Activated CD4-positive, alpha-beta memory T cell treated with anti-CD3 and anti-CD28 coated beads for 36 hours (primary cell): ENCODE data around the gene EMC8. TPM values are rescaled to one million over a fixed set of nuclear protein-coding genes. Genes with fewer than 3 reads are reported as not detected.

ENCODE experiments used
- CTCF ChIA-PET: fragments of 350-600 bp; sonication (Branson Sonifier 250); formaldehyde crosslinking; loops from one replicate; lab custom pipeline; 2021; ENCODE audit warnings: antibody characterized with exemption, inconsistent platforms; lab: Charles Lee
- POLR2A ChIA-PET: fragments of 350-600 bp; sonication (Branson Sonifier 250); formaldehyde crosslinking; loops from one replicate; lab custom pipeline; 2021; ENCODE audit warnings: antibody characterized with exemption; lab: Charles Lee
- DNase-seq: peaks from one replicate; pipeline ENCODE4 v3.0.0-alpha.2; 2020
- H3K27ac Mint-ChIP-seq: one replicate; pipeline ENCODE4 v1.8.0; 2021; ENCODE audit warnings: mixed read lengths
- H3K27me3 Mint-ChIP-seq: one replicate; pipeline ENCODE4 v1.8.0; 2021; ENCODE audit warnings: mixed read lengths
- H3K36me3 Mint-ChIP-seq: one replicate; pipeline ENCODE4 v1.8.0; 2021; ENCODE audit warnings: mixed read lengths
- H3K4me1 Mint-ChIP-seq: one replicate; pipeline ENCODE4 v1.8.0; 2021; ENCODE audit warnings: low read depth, mixed read lengths
- H3K4me3 Mint-ChIP-seq: one replicate; pipeline ENCODE4 v1.8.0; 2021; ENCODE audit warnings: mild to moderate bottlenecking, mixed read lengths
- H3K9me3 Mint-ChIP-seq: one replicate; pipeline ENCODE4 v1.8.0; 2021; ENCODE audit warnings: mixed read lengths
- intact Hi-C: fragments of 100-400 bp; cut with micrococcal nuclease; formaldehyde crosslinking; loops from one replicate; pipeline ENCODE4 v1.15.1; 2023
- microRNA-seq: library from miRNA; unstranded; fragments of <30 nt; microRNA quantifications from one replicate; pipeline ENCODE4 v1.2.0, GENCODE V29; 2022; ENCODE audit warnings: borderline number of aligned reads, borderline microRNAs expressed, borderline replicate concordance
- total RNA-seq, 2 experiments: library from RNA; stranded (reverse); gene quantifications; one replicate each; pipeline ENCODE4 v1.2.3, GENCODE V29; 2021

The EMC8 gene
- total RNA-seq, 2 experiments from 2014 or later: 27.5 to 27.9 TPM

DNA sequence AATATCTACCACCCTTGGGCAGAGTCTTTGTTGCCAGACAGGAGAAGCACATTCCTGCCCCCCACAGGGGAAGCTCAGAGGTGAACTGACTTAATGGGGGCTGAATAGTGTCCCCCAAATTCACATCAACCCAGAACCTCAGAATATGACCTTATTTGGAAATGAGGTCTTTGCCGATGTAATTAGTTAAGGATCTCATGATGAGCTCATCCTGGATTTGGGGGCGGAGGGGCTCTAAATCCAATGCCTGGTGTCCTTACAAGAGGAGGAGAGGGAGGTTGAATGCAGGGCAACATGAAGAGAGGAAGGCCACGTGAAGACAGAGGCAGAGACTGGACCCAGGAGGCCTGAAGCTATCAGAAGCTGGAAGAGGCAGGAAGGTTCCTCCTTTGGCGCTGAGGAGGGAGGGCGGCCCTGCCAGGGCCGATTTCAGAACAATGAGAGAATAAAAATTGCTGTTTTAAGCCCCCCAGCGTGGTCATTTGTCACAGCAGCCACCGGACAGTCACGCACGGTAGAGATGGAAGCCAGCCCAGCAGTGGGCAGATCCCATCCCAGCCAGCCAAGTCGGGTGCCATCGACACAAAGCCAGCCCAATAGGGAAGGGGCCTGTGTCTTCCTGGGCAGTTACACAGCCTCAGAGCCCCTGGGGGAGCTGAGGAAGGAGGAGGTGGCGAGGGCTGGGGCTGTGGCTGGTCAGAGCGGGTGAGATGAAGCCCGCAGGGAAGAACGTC is 69.7 kb downstream of the EMC8 start:
- no peak overlapping the region for H3K27ac Mint-ChIP-seq
- intact Hi-C loops: no loop called here
- no peak for DNase-seq
- no peaks in the 10 kb centered on the region for H3K27me3 Mint-ChIP-seq
- no peaks in the 10 kb centered on the region for H3K36me3 Mint-ChIP-seq
- POLR2A ChIA-PET: no interaction called here
- H3K4me1 Mint-ChIP-seq: no peaks in the 10 kb centered on the region
- H3K4me3 Mint-ChIP-seq: no peak overlapping the region
- CTCF ChIA-PET: interaction anchor here (0.8 kb wide), 1 partner anchor 12 kb away, joined by 3 read pairs; no protein-coding TSS in a partner anchor
- H3K9me3 Mint-ChIP-seq: no peaks in the 10 kb centered on the region

DNA sequence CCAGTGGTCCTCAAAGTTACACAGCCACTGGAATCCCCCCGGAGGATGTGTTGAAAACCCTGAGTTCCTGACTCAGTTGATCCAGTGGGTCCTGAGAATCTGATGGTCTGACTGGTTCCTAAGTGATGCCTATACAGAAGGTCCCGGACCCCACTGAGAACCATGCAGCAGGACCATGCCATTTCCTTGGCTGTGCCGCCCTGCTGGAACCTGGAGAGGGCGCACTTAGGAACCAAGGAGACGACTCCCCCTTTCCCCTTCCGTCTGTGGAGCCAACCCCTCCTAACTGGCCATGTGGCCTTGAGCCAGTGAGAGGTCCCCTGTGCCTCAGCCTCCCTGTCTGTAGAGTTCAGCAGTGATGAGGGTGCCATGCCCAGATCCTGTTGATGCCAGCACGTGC is 70.5 kb downstream of the EMC8 start:
- Mint-ChIP-seq H3K27me3 (no peaks in the 10 kb centered on the region), H3K9me3 (no peaks in the 10 kb centered on the region), H3K4me3 (no peak overlapping the region), H3K36me3 (no peaks in the 10 kb centered on the region), H3K4me1 (no peaks in the 10 kb centered on the region), H3K27ac (no peak overlapping the region)
- CTCF ChIA-PET: no interaction called here
- intact Hi-C loops: no loop called here
- POLR2A ChIA-PET: no interaction called here
- no peak for DNase-seq

Small RNA genes within 50 kb of the gene (microRNA-seq; reads per million reads assigned to microRNA genes)
- gene MIR1910: not detected

Other genes starting within 250 kb of the EMC8 start
- 10 to 100 TPM; 15.3 to 16.0 TPM for gene GSE1, start 186.2 kb downstream of the EMC8 start, total RNA-seq
- gene GINS2, start 110.6 kb downstream of the EMC8 start, total RNA-seq: 10 to 100 TPM; 66.9 to 67.8 TPM
- gene C16orf74, start 48.4 kb downstream of the EMC8 start, total RNA-seq: not detected
- gene COX4I1, start 151 bp upstream of the EMC8 start, total RNA-seq: 100 to 1,000 TPM; 493 to 511 TPM
- gene IRF8, start 99.6 kb upstream of the EMC8 start, total RNA-seq: 10 to 100 TPM; 41.7 to 43.1 TPM